GM18867 (cell line): Measurements from ENCODE around the gene ZFAND3.

Experiments used
- ATAC-seq: cut with Tn5 transposase; IDR thresholded peaks from one replicate; pipeline ENCODE4 v1.9.1; 2021; ENCODE audit warnings: mild to moderate bottlenecking, moderate library complexity; ENCODE audit not compliant: unreplicated experiment

ZFAND3 gene

GRCh38 chr6:38146021-38146733 is 326.6 kb downstream of the ZFAND3 start:
- no peak for ATAC-seq

GRCh38 chr6:38146734-38147027 is 327.2 kb downstream of the ZFAND3 start:
- no peak for ATAC-seq

GRCh38 chr6:38148606-38149005 is 329.1 kb downstream of the ZFAND3 start:
- ATAC-seq, result no peak

- no peak for ATAC-seq
Measured at GRCh38 chr6:38149531-38149930, 330.0 kb downstream of the ZFAND3 start.

DNA sequence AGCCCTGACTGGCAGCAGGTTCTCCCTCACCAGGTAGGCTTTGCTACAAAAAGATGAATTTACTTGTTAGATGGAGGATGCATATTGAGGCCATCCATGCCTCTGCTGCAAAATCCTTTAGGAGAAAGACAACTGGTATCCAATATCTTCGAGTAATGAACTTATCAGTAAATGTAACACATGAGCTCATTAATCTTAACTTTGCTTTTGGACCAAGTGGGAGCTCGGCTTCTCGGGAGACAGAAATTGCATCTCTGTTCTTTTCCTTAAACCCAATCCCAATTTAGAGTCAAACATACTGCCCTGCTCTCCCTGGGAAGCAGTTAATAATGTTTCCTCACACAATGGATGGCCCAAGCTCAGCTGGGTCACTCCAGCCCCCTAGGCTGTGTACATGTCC is 330.5 kb downstream of the ZFAND3 start:
- ATAC-seq, result no peak

DNA sequence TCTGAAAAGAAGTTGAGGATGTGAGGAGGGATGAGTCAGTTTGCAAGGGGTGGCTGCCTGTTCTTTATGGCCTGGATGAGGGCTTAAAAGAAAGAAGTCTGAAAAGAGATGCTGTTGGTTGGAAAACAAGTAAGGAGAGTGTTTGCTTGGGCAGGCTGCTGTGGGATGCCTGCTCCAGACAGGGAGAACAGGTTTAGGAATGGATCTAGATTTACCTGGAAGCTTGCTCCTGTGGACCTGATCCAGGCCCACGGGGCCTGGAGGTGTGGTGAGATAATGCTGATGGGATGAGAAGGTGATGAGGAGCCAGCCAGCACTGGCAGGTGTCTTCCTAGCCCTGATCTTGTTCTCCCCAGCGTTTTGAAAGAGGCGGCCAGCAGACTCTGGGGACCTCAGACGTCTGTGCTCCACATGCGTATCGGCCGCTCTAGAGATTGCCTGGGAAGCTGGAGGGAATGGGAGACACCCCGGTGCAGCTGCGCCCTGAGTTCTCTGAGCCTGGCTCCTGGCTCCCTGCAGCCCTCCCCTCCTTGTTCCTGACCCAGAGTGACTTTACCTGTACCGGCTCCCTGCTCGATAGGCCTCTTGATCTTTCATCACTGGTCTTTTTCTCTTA is 331.3 kb downstream of the ZFAND3 start:
- no peak for ATAC-seq

DNA sequence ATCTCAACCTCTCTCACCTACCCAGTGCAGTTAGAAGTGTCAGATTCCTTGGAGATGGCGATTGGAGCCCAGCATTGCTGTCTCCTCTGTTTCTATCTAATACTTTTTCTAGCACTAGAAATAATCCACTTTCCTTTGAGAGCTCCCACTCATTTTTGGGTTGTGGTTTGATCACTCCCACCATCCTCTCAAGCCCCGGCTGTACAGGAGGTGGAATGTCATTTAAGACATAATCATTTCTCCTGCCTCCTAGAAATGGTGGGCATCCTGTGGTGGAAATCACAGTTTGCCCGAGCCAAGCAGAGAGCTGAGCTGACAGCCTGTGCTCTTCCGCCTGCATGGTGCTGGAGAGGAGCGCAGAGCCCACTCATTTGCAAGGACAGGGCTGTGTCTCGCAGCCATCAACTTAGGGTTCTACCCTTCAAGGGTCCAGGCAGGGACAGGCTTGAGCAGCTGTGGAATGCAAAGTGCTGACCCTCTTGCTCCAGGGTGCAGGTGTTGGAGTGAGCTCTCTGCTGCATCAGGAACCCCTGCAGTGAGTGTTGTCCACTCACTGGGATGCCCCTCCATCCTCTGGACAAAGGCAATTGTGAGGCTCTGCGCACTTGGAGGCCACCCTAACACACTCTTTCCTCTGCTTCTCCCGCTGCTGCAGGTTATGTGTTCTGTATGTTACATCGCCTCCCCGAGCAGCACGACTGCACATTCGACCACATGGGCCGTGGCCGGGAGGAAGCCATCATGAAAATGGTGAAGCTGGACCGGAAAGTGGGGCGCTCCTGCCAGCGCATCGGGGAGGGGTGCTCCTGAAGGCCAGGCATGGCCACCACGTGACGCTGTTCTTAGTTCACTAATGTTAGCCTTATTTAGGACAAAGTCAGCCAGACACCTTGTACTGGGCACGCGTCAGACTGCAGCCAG is 332.3 kb downstream of the ZFAND3 start:
- ATAC-seq, result no peak

DNA sequence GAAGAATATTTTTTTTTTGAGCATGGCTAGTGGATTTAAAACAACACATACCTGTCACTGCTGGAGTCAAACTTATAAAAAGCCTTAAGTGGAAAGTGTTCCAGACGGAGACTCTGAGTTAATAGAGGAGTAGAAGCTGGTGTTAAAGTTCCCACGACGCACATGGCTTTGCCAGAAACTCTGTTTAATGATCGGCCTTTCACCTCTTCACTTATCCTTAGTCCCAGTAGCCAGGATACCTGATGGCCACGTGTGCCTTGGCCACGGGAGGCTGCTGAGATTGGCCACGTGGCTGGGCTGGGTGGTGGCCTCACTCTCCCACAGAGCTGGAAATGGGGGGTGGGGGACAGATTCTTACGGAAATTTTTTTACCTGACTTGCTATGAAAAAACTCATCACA is 333.1 kb downstream of the ZFAND3 start:
- no peak for ATAC-seq

- no peak for ATAC-seq
Measured at GRCh38 chr6:38153076-38153797, 333.7 kb downstream of the ZFAND3 start.

DNA sequence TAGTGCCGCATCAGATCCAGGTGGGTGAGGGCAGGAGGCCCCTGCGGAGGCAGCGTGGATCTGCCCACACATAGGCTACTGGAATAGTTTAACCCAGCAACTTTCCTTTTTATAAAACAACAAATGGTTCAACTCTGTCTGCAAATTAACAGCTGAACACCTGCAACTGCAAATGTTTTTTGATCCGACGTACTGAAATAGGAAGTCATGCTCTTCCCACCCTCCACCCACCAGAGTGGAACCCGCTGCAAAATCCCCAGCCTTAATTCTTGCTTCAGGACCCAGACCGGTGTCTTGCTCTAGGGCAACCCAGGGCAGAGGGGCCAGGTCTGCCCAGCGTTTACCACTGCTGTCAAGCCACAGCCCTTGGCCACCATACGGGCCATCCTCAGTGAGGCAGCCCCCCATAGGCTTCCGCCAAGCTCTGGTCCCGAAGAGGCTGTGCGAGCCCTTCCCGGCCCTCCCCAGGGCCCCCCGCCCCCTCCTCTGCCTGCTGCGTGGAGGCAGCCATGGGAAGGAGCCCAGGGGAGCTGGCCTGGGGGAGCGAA is 334.3 kb downstream of the ZFAND3 start:
- no peak for ATAC-seq

- no peak for ATAC-seq
Measured at GRCh38 chr6:38154731-38155130, 335.2 kb downstream of the ZFAND3 start.

GRCh38 chr6:38155144-38155543 is 335.6 kb downstream of the ZFAND3 start:
- ATAC-seq, result no peak

DNA sequence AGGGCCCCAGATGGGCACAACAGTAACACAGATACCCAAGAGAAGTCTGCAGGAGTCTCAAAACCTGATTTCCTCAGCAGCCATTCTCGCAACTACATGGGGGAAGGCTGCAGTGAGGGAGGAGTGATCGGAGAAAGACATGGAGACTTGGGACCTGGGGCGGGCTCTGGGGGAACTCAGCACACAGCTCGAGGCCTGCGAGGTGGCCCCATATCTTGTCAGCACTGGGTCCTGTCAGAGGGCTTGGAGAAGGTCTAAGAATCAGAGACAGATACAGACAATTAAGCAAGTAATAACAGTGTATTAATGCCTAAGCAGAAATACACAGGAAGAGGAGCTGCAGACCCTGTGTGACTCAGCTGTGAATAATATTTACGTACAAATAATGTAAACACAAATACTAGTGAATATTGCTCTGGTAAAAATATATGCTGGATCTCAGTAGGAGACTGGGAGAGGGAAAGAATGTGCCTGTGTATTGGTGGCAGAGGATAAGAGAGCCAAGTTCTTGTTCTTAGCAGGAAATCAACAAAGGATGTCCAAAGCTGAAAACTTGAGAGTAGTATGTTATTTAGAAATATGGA is 336.2 kb downstream of the ZFAND3 start:
- no peak for ATAC-seq

DNA sequence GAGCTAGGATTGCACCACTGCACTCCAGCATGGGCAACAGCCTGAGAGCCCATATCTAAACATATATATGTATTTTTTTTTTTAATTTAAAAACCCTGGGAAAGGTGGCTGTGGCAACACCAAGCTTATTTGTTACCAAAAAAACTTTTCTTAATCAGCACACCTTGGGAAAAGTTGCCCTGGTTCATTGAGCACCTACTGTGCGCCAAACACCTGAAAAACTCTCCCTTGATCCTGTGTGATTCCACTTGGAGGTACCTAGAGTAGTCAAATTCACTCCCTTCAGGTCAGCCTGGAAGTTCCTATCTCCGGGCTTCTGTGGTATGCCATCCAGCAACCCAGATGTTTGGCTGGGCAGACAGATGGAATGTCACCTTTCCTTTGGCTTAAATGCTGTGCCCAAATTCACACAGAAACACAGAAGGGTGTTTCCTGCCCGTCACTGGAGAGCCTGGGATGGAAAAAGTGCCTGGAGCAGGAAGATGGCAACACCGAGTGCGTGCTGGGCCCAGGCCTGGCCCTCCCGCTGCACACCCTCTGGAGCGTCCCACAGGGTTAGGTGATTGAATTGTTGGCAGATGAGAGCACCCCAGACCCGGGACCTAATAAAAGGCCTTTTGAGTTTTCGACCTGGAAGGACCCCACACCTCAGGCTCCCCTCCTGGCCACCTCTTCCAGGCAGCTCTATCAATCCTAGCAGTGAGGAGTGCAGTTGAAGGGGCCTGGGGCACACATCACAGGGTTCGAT is 337.5 kb downstream of the ZFAND3 start:
- ATAC-seq, result no peak

DNA sequence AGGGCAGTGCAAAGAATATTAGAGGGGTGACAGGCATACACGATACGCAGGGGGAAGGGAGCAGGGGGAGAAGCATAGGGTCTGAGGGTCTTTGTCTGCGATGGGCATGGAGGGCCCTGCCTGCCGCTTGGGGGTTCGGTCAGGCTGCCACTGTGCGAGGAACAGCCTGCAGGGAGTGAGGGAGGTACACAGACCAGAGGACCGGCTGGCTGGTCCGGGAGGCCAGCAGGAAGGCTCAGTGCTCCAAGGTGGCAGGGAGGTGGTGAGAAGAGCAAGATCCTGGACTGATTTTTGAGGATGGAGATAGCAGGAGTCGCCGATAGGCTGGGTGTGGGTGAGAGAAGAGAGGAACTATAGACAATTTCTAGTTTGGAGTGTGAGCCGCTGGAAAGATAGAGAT is 338.4 kb downstream of the ZFAND3 start:
- no peak for ATAC-seq

GRCh38 chr6:38158762-38159350 is 339.3 kb downstream of the ZFAND3 start:
- no peak for ATAC-seq

- ATAC-seq, result no peak
Measured at GRCh38 chr6:38159596-38159995, 340.1 kb downstream of the ZFAND3 start.

DNA sequence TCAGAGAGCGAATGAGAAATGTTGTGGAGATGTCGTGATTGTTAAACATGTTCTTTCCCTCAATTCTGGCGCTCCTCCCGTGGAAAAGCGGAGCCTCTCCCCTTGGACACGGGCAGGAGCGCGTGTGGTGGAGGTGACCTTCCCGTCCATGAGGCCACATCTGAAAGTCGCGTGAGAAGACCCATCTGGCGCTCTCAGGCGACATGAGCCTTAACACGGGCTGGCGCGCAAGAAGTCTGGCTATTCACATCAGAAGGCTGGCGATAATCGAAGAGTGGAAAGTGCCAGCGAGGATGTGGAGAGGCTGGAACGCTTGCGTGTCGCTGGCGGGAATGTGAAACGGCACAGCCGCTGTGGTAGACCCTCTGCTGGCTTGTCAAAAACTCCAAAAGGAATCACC is 341.3 kb downstream of the ZFAND3 start:
- no peak for ATAC-seq

- no peak for ATAC-seq
Measured at GRCh38 chr6:38161331-38161730, 341.8 kb downstream of the ZFAND3 start.
